Heart left ventricle (tissue), 13 donors: ENCODE results near the gene USP8.

Experiments used
- CTCF ChIP-seq, 12 donors: fragments of 200-600 bp; sonication (generic) in 4 of 12; IDR thresholded peaks; one replicate each; pipeline versions ENCODE4 v1.5.0 to v1.8.0; 2018 to 2022; ENCODE audit warnings: antibody characterized with exemption in 12 of 12, mild to moderate bottlenecking in 5 of 12
- POLR2A ChIP-seq, 2 donors: fragments of 450-650 bp; IDR thresholded peaks; one replicate each; pipeline ENCODE4 v1.6.1; 2017; ENCODE audit warnings: antibody characterized with exemption in 2 of 2, mild to moderate bottlenecking in 2 of 2, moderate library complexity in 2 of 2
- donor health status: ischemic (EF 13 %, LVEDD 7.1; RV severe dilation, severe dysfunction).
- donor health status: DM: no; HTN: yes; CAD: no.
- donor health status: DM: no; HTN: no; CAD: no.
- donor health status: ischemic (EF 25% LVEDD 6.9; RV normal size, moderate dysfunction).
- donor health status: ischemic (EF 25% LVEDD 5.7; RV mildly dilated, moderate dysfunction).
- donor health status: ischemic (EF 35%, LVEDD 5.7; RV mildly dilated, moderate dysfunction).
- donor health status: nonischemic (EF 11% LVEDD 7.7; RV severe dilation, severe dysfunction).
- donor health status: DM: yes; HTN: yes; CAD: no.
- donor health status: PGD.
- donor health status: ischemic (EF 29% LVEDD 5.4; RV normal size, mild dysfunction).
- donor health status: nonischemic (EF 23%, LVEDD 6.1; RV moderate dilation, normal function).

- TF ChIP-seq POLR2A (IDR thresholded peaks at IDR 0.05) (no peak), CTCF (IDR thresholded peaks at IDR 0.05) (no peak)
These were observed 125.1 kb downstream of the USP8 start for GRCh38 chr15:50549326-50549725.
